ENCODE data around the gene E2F4.

E2F4 gene

GRCh38 chr16:67227567-67227921 lies 35.6 kb downstream of the E2F4 start:
- no peak for ATAC-seq
- no peak for TF ChIP-seq ISL1 (CRISPR knock-in tag; IDR thresholded peaks at IDR 0.05)
- no peak for TF ChIP-seq ZFP30 (CRISPR knock-in tag; IDR thresholded peaks at IDR 0.05)
- TF ChIP-seq ZNF8 (CRISPR knock-in tag; IDR thresholded peaks at IDR 0.05): no peak
- TF ChIP-seq ZNF565 (CRISPR knock-in tag; conservative IDR thresholded peaks at IDR 0.05; ENCODE audit: low read depth): no peak
- TF ChIP-seq ARNTL (CRISPR knock-in tag; IDR thresholded peaks at IDR 0.05; ENCODE audit: borderline replicate concordance, low read depth): no peak
- no peak for TF ChIP-seq SNAI2 (CRISPR knock-in tag; IDR thresholded peaks at IDR 0.05)
- TF ChIP-seq OSR1 (CRISPR knock-in tag; IDR thresholded peaks at IDR 0.05): no peak
- TF ChIP-seq TCF4 (CRISPR knock-in tag; IDR thresholded peaks at IDR 0.05; ENCODE audit: borderline replicate concordance): no peak
- TF ChIP-seq ZC3H10 (CRISPR knock-in tag; IDR thresholded peaks at IDR 0.05): no peak
- no peak for TF ChIP-seq CSRNP3 (CRISPR knock-in tag; IDR thresholded peaks at IDR 0.05)
- TF ChIP-seq PPARA (CRISPR knock-in tag; IDR thresholded peaks at IDR 0.05; ENCODE audit: borderline replicate concordance): no peak
- TF ChIP-seq ZNF70 (CRISPR knock-in tag; IDR thresholded peaks at IDR 0.05): no peak
- no peak for TF ChIP-seq TOX (CRISPR knock-in tag; IDR thresholded peaks at IDR 0.05; ENCODE audit: borderline replicate concordance)
- no peak for TF ChIP-seq BACH2 (CRISPR knock-in tag; IDR thresholded peaks at IDR 0.05; ENCODE audit: borderline replicate concordance)
- TF ChIP-seq ZFP3 (CRISPR knock-in tag; IDR thresholded peaks at IDR 0.05): no peak
- TF ChIP-seq GLIS3 (CRISPR knock-in tag; IDR thresholded peaks at IDR 0.05): no peak
- TF ChIP-seq CREB5 (CRISPR knock-in tag; IDR thresholded peaks at IDR 0.05; ENCODE audit: low read depth): no peak
- TF ChIP-seq TSHZ2 (CRISPR knock-in tag; IDR thresholded peaks at IDR 0.05): no peak
- TF ChIP-seq RARB (CRISPR knock-in tag; IDR thresholded peaks at IDR 0.05): no peak
- TF ChIP-seq CSDC2 (CRISPR knock-in tag; IDR thresholded peaks at IDR 0.05): no peak

GRCh38 chr16:67228034-67228785 lies 36.3 kb downstream of the E2F4 start:
- TF ChIP-seq TSHZ2 (CRISPR knock-in tag; IDR thresholded peaks at IDR 0.05) (no peak), RARB (CRISPR knock-in tag; IDR thresholded peaks at IDR 0.05) (no peak), OSR1 (CRISPR knock-in tag; IDR thresholded peaks at IDR 0.05) (no peak), POU6F1 (CRISPR knock-in tag; IDR thresholded peaks at IDR 0.05; ENCODE audit: borderline replicate concordance, low read depth) (no peak), CSDC2 (CRISPR knock-in tag; IDR thresholded peaks at IDR 0.05) (no peak), ZFP30 (CRISPR knock-in tag; IDR thresholded peaks at IDR 0.05) (no peak), SNAI2 (CRISPR knock-in tag; IDR thresholded peaks at IDR 0.05) (no peak), ARNTL (CRISPR knock-in tag; IDR thresholded peaks at IDR 0.05; ENCODE audit: borderline replicate concordance, low read depth) (no peak), ESRRG (CRISPR knock-in tag; IDR thresholded peaks at IDR 0.05) (no peak), TCF4 (CRISPR knock-in tag; IDR thresholded peaks at IDR 0.05; ENCODE audit: borderline replicate concordance) (no peak), ZC3H10 (CRISPR knock-in tag; IDR thresholded peaks at IDR 0.05) (no peak)
- ATAC-seq: no peak

Data from SK-N-SH treated with all-trans-retinoic acid at 6 μM for 48 hours (cell line).